Measurements from ENCODE around the gene DMXL2.

The DMXL2 gene

GRCh38 chr15:51625236-51625635, 2.7 kb upstream of the DMXL2 start:
- TF ChIP-seq SNAI2 (CRISPR knock-in tag; IDR thresholded peaks at IDR 0.05) (no peak), TCF4 (CRISPR knock-in tag; IDR thresholded peaks at IDR 0.05; ENCODE audit: borderline replicate concordance) (no peak), PATZ1 (CRISPR knock-in tag; IDR thresholded peaks at IDR 0.05; ENCODE audit: borderline replicate concordance) (no peak), ZFP30 (CRISPR knock-in tag; IDR thresholded peaks at IDR 0.05) (no peak), TOX (CRISPR knock-in tag; IDR thresholded peaks at IDR 0.05; ENCODE audit: borderline replicate concordance) (no peak), ZFP3 (CRISPR knock-in tag; IDR thresholded peaks at IDR 0.05) (no peak), ZC3H10 (CRISPR knock-in tag; IDR thresholded peaks at IDR 0.05) (no peak), ARNTL (CRISPR knock-in tag; IDR thresholded peaks at IDR 0.05; ENCODE audit: borderline replicate concordance, low read depth) (no peak), CSDC2 (CRISPR knock-in tag; IDR thresholded peaks at IDR 0.05) (no peak), POU6F1 (CRISPR knock-in tag; IDR thresholded peaks at IDR 0.05; ENCODE audit: borderline replicate concordance, low read depth) (no peak), BACH2 (CRISPR knock-in tag; IDR thresholded peaks at IDR 0.05; ENCODE audit: borderline replicate concordance) (no peak), ESRRG (CRISPR knock-in tag; IDR thresholded peaks at IDR 0.05) (no peak), OSR1 (CRISPR knock-in tag; IDR thresholded peaks at IDR 0.05) (no peak)
- TF ChIP-seq, protein P1, sequence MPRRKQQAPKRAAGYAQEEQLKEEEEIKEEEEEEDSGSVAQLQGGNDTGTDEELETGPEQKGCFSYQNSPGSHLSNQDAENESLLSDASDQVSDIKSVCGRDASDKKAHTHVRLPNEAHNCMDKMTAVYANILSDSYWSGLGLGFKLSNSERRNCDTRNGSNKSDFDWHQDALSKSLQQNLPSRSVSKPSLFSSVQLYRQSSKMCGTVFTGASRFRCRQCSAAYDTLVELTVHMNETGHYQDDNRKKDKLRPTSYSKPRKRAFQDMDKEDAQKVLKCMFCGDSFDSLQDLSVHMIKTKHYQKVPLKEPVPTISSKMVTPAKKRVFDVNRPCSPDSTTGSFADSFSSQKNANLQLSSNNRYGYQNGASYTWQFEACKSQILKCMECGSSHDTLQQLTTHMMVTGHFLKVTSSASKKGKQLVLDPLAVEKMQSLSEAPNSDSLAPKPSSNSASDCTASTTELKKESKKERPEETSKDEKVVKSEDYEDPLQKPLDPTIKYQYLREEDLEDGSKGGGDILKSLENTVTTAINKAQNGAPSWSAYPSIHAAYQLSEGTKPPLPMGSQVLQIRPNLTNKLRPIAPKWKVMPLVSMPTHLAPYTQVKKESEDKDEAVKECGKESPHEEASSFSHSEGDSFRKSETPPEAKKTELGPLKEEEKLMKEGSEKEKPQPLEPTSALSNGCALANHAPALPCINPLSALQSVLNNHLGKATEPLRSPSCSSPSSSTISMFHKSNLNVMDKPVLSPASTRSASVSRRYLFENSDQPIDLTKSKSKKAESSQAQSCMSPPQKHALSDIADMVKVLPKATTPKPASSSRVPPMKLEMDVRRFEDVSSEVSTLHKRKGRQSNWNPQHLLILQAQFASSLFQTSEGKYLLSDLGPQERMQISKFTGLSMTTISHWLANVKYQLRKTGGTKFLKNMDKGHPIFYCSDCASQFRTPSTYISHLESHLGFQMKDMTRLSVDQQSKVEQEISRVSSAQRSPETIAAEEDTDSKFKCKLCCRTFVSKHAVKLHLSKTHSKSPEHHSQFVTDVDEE (CRISPR knock-in tag; IDR thresholded peaks at IDR 0.05) = no peak
- ATAC-seq = no peak

- ATAC-seq = no peak
- no peak for TF ChIP-seq TCF4 (CRISPR knock-in tag; IDR thresholded peaks at IDR 0.05; ENCODE audit: borderline replicate concordance)
- TF ChIP-seq ISL1 (CRISPR knock-in tag; IDR thresholded peaks at IDR 0.05) = no peak
- TF ChIP-seq RARB (CRISPR knock-in tag; IDR thresholded peaks at IDR 0.05) = no peak
- no peak for TF ChIP-seq ZC3H10 (CRISPR knock-in tag; IDR thresholded peaks at IDR 0.05)
Observed at GRCh38 chr15:51624022-51624421, 1.5 kb upstream of the DMXL2 start.

GRCh38 chr15:51623386-51623938, 891 bp upstream of the DMXL2 start:
- TF ChIP-seq, protein P2, sequence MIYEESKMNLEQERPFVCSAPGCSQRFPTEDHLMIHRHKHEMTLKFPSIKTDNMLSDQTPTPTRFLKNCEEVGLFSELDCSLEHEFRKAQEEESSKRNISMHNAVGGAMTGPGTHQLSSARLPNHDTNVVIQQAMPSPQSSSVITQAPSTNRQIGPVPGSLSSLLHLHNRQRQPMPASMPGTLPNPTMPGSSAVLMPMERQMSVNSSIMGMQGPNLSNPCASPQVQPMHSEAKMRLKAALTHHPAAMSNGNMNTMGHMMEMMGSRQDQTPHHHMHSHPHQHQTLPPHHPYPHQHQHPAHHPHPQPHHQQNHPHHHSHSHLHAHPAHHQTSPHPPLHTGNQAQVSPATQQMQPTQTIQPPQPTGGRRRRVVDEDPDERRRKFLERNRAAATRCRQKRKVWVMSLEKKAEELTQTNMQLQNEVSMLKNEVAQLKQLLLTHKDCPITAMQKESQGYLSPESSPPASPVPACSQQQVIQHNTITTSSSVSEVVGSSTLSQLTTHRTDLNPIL (CRISPR knock-in tag; IDR thresholded peaks at IDR 0.05; ENCODE audit: low read depth) = no peak
- no peak for TF ChIP-seq RARB (CRISPR knock-in tag; IDR thresholded peaks at IDR 0.05)
- TF ChIP-seq ARNTL (CRISPR knock-in tag; IDR thresholded peaks at IDR 0.05; ENCODE audit: borderline replicate concordance, low read depth) = no peak
- TF ChIP-seq ZNF8 (CRISPR knock-in tag; IDR thresholded peaks at IDR 0.05) = no peak
- TF ChIP-seq CSDC2 (CRISPR knock-in tag; IDR thresholded peaks at IDR 0.05) = no peak
- TF ChIP-seq BACH2 (CRISPR knock-in tag; IDR thresholded peaks at IDR 0.05; ENCODE audit: borderline replicate concordance) = no peak
- no peak for TF ChIP-seq ZFP3 (CRISPR knock-in tag; IDR thresholded peaks at IDR 0.05)
- no peak for TF ChIP-seq POU6F1 (CRISPR knock-in tag; IDR thresholded peaks at IDR 0.05; ENCODE audit: borderline replicate concordance, low read depth)
- no peak for TF ChIP-seq TCF4 (CRISPR knock-in tag; IDR thresholded peaks at IDR 0.05; ENCODE audit: borderline replicate concordance)
- no peak for TF ChIP-seq SNAI2 (CRISPR knock-in tag; IDR thresholded peaks at IDR 0.05)
- TF ChIP-seq ESRRG (CRISPR knock-in tag; IDR thresholded peaks at IDR 0.05) = no peak
- no peak for TF ChIP-seq PATZ1 (CRISPR knock-in tag; IDR thresholded peaks at IDR 0.05; ENCODE audit: borderline replicate concordance)
- TF ChIP-seq, protein P3, sequence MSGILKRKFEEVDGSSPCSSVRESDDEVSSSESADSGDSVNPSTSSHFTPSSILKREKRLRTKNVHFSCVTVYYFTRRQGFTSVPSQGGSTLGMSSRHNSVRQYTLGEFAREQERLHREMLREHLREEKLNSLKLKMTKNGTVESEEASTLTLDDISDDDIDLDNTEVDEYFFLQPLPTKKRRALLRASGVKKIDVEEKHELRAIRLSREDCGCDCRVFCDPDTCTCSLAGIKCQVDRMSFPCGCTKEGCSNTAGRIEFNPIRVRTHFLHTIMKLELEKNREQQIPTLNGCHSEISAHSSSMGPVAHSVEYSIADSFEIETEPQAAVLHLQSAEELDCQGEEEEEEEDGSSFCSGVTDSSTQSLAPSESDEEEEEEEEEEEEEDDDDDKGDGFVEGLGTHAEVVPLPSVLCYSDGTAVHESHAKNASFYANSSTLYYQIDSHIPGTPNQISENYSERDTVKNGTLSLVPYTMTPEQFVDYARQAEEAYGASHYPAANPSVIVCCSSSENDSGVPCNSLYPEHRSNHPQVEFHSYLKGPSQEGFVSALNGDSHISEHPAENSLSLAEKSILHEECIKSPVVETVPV (CRISPR knock-in tag; IDR thresholded peaks at IDR 0.05) = no peak
- ATAC-seq = no peak

All from SK-N-SH treated with all-trans-retinoic acid at 6 μM for 48 hours (cell line).